HEK293T (cell line): ENCODE results near the gene NAPG.
"Not testable (repeated sequence)": the region's sequence is repeated elsewhere in the genome, so short reads cannot be mapped to it uniquely, and the experiment has no call there.

Experiments
- ARNT ChIP-seq: fragments of 450-650 bp; IDR thresholded peaks from 2 replicates; pipeline ENCODE4 v1.6.1; 2017; ENCODE audit warnings: mild to moderate bottlenecking
- BHLHE40 ChIP-seq: fragments of 450-650 bp; IDR thresholded peaks from 2 replicates; pipeline ENCODE4 v1.6.1; 2016; ENCODE audit warnings: mild to moderate bottlenecking, moderate library complexity, borderline replicate concordance
- CTBP1 ChIP-seq: fragments of 450-650 bp; IDR thresholded peaks from 2 replicates; pipeline ENCODE4 v1.6.1; 2016; ENCODE audit warnings: borderline replicate concordance
- HDGF ChIP-seq: fragments of 450-650 bp; IDR thresholded peaks from 2 replicates; pipeline ENCODE4 v1.6.1; 2017; ENCODE audit warnings: antibody characterized with exemption, borderline replicate concordance

DNA sequence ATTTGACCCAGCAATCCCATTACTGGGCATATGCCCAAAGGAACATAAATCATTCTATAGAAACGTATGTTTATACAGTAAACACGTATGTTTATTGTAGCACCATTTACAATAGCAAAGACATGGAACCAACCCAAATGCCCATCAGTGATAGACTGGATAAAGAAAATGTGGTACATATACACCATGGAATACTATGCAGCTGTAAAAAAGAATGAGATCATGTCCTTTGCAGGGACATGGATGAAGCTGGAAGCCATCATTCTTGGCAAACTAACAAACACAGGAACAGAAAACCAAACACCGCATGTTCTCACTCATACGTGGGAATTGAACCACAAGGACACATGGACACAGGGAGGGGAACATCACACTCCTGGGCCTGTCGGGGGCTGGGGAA lies 13.3 kb downstream of the NAPG start:
- TF ChIP-seq ARNT, CTBP1, BHLHE40, HDGF: not testable (repeated sequence)
